IPS DF 4.7 (cell line): ENCODE data around the gene HTR1B.

Experiments used
- DNase-seq: peaks from one replicate; pipeline ENCODE4 v3.0.0-alpha.2; 2013; ENCODE audit warnings: low spot score; ENCODE audit errors: extremely low read depth

HTR1B gene

DNA sequence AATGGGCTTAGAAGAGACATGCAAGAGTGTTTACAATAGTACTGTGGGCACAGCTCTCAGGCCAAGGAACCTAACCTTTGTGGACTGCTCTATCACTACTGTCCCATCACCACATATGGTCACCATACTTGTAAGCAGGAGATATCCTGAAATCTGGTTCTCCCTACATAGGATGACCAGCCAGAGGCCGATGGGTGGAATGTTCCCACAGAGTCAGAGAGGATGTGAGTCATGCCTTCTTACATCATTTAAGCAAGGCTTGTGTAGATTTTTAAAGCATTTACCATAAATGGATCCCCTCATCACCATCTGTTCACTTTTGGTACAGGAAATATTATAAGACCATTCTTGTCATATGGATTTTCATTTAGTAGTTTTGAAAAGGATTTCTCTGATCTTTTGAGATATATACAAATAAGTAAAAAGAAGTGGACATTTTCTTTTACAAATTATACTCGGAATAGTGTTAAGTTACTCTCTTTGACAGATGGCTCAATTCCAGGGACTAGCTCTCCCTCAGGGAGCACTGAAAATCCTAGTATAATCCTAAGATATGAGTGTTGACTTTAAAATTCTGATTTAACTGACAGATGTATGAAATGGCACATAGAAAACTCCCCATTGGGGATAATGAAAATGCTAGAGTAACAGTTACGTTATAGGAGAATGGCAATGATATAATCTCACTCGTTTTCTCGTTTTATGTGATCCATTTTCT is 6.6 kb downstream of the HTR1B start:
- DNase-seq, result no peak

DNA sequence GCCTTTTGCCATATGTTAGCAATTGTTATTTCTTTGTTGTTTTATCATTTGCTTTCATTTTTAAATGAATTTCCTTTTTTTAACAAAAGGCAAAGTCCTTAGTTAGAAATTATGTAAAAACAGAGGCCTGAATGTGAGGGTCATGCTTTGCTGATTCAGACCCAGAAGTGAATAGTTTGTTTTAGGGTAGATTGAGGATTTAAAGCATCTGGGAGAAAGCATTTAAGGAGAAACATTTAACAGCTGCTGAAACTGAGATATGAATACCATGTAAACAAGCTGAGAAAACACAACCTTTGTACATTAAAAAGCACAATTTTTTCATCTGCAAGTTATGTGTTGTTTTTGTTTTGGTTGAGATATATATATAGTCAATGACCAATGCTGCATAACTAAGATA is 8.0 kb downstream of the HTR1B start:
- no peak for DNase-seq

DNA sequence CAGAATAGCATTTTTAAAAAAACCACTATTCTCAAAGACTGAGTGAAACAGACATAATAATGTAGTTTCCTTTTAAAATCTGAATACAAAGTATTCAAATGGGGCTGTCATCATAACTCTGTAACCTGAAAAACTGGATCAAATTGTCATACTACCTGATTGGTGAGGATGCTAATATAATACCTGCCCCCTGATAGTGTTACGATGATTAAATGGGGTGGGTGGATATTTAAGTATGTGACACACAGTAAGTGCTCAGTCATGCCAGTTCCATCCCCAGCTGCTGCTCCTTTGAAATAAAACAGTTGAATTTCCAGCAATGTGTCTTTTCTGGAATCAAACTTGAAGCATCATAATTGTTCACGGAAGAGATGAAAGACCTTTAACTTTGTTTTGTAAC is 8.9 kb downstream of the HTR1B start:
- no peak for DNase-seq

DNA sequence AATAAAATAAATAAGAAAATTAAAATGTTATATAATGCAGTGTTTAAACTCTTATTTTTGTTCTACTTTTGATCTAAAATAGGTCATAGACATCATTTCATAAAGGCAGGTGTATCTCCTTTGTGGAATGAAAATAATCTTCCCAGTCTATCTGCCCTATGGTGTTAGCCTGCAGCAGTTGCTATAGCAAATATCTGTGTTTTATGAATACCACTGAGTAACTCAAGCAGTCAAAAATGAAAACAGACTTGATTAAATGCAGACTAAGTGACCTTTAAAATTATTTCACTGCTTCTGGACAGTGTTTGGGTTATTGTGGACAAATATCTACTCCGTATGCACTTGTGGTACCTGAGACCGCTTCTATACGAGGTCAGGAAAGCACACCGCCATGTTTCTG is 11.8 kb downstream of the HTR1B start:
- no peak for DNase-seq

DNA sequence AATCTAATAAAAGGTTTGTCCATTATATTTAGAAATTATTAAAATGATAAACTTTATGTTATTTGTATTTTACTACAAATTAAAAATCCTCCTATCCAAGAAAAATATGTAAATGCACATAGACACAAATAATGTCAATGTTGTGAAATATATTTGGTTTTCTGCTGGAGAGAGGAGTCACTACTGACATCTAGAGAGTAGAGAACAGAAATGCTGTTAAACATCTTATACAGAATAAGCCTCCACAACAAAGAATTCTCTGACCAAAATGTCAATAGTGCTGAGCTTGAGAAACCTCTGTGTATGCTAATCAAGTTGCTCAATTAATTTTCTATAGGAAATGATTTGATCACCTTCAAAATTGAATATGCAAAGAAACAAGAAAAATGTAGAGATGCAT is 12.4 kb downstream of the HTR1B start:
- DNase-seq, result no peak

DNA sequence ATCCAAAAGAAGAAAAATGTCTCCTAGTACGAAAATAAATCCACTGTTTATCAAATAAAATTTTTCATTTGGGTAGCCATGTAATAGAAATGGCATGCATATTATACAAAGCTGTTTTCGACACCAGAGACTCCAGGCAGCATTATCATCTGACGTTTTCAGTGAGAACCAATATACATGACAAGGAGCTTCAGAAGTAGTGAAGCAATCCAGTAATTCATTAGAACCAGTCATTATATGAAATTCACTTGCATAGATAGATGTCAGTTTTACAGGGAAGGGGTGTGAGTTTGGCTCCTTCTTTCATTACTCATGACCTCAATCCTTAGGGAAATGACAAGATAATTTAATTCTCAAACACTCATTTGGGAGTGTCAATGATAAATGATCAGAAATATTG is 14.7 kb downstream of the HTR1B start:
- no peak for DNase-seq

DNA sequence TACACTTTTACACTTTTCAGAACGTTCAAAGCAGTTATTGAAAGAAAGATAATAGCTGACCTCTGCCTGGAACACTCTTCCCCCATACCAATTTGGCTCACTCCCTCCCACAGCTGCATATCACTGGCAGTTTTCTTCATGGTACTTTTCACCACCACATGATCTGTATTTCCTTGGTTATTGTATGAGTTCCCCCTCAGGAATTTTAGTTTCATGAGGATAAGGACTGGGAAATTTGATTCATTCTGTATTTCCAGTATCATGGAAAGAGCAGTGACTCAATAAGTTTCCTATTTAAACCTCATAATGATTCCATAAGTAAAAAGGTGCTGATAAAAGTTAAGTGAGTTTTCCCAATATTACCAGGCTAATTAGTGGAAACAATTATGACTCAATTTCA is 16.0 kb downstream of the HTR1B start:
- no peak for DNase-seq

DNA sequence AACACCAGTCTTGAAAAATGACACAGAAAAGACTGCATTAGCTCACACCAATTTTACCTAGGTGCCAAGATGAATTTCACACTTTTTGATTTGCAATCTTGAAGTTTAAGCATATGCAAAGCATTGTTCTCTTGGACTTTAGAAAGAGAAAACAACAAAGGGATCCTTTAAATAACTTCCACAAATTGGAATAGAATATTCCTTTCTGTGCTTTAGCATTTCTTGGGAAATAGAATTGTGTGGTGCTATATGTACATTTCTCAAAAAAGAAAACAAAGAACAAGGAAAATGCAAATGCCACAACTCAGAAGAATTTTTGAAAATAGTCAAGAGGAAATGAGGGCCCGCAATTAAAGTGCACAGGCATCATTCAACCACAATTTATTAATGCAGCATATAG is 17.0 kb downstream of the HTR1B start:
- DNase-seq, result no peak

- no peak for DNase-seq
These were observed 18.1 kb downstream of the HTR1B start for GRCh38 chr6:77445214-77445613.

- DNase-seq, result no peak
These were observed 22.9 kb downstream of the HTR1B start for GRCh38 chr6:77440206-77440976.

DNA sequence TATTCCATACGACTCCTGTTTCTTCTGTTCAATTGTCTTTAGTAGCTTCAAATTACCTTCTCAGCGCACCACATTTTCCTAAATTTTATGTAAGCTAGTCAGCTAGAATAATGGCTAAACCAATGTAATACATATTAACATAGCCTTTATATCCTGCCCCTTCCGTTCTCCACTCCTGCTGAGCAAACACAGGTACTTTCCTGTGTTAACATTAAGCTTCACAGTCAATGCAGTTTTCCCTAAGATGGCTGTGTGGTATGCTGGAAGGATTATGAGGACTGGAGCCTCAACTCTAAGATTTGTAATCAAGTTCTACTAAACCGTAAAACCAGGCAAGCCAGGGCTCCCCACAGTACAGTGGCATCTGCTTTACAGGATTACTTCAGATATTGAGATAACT is 29.4 kb downstream of the HTR1B start:
- no peak for DNase-seq

- no peak for DNase-seq
These were observed 32.8 kb downstream of the HTR1B start for GRCh38 chr6:77430504-77430903.

DNA sequence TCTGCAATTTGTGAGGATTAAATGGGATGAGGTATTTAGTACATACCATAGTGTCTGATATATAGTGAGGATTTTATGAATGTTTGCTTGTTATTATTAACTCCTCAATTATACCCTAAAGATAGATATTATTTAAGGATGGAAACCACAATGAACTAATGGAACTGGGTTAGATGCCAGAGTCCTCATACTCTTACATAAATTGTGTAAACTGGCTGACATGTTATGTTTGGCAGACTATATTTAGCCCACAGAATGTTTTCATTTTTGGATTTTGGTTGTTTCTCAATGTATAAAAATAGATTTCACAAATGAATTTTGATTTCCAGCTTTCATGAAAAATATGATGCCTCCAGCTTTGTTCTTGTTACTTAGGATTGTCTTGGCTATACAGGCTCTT is 37.6 kb downstream of the HTR1B start:
- DNase-seq, result no peak

DNA sequence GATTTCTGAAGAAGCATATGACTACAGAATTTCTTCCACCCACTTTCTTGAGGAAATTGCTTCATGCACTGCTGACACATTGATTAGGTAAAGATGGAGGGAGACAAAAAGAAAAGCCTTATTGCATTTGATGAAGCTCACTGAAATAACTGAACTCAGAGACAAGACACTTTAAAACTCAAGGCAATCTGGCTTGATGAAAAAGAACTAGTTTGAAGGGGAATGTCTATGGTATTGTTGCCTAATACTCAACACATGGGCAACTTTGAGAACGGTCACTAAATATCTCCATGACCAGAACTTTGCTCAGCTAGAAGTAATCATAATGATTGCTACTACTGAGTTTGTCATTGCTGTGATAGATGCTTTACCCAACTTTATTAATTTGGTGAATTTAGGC is 38.1 kb downstream of the HTR1B start:
- DNase-seq, result no peak

- DNase-seq, result no peak
These were observed 38.5 kb downstream of the HTR1B start for GRCh38 chr6:77424761-77425160.

DNA sequence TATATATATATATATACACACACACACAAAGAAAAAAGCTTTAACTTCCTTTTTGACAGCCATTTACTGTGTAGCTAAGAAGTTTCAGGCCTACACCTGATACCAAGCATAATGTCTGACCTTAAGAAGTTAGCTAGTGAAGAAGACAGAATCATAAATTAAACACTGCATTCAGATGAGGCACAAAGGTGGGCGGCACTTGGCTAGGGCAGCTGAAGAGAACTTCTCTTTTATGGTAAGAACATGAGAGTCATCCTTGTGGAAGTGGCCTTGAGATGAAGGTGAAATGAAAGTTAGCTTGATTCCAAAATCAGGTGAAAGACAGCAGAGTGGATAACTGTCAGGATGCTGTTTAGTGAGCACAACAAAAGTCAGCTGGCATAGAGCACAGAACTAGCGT is 46.5 kb downstream of the HTR1B start:
- DNase-seq, result no peak

DNA sequence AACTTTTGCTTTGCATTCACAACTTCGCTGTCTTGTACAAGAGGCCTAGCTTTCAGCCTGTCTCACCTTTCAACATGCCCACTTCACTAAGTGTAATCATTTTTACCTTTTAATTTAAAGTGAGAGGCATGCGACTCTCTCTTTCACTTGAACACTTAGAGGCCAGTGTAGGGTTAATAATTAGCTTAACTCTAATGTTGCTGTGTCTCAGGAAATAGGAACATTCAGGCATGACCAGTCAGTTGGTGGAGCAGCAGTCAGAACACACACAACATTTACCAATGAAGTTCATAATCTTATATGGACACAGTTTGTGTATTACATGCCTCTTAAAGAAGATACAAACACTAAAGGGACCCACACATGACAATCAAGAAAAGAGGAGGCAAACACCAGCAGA is 47.6 kb downstream of the HTR1B start:
- DNase-seq, result no peak
